Measurements from ENCODE around the gene CDT1.
"Not testable (repeated sequence)": the region's sequence is repeated elsewhere in the genome, so short reads cannot be mapped to it uniquely, and the experiment has no call there.

The CDT1 gene

GRCh38 chr16:88784074-88784855 lies 19.3 kb upstream of the CDT1 start:
- Histone ChIP-seq H3K4me1 (no peaks in the 10 kb centered on the region), H3K79me2 (peaks cover 4% of the 10 kb centered on the region)
- peak; percentile 48 for TF ChIP-seq CTCF (IDR thresholded peaks at IDR 0.05)

GRCh38 chr16:88784856-88785105 lies 18.8 kb upstream of the CDT1 start:
- Histone ChIP-seq H3K27me3 (ENCODE audit: control insufficient read depth, insufficient read depth, low read length) (no peaks in the 10 kb centered on the region), H3K79me2 (no peaks in the 10 kb centered on the region), H3K27ac (no peak overlapping the region), H3K4me2 (ENCODE audit: low read length) (peak overlapping the region; percentile 32), H3K9ac (no peak overlapping the region), H3K4me1 (no peaks in the 10 kb centered on the region), H3K9me3 (ENCODE audit: control insufficient read depth, low read length) (no peaks in the 10 kb centered on the region), H3K4me3 (ENCODE audit: low read depth, low read length) (peak overlapping the region; percentile 34), H2AFZ (peak overlapping the region; percentile 82), H3K36me3 (ENCODE audit: control insufficient read depth, insufficient read depth, low read length) (no peaks in the 10 kb centered on the region)
- TF ChIP-seq CTCF (IDR thresholded peaks at IDR 0.05): no peak

More at GRCh38 chr16:88784074-88784855, 19.3 kb upstream of the CDT1 start:
- Histone ChIP-seq H3K27me3 (ENCODE audit: control insufficient read depth, insufficient read depth, low read length) (no peaks in the 10 kb centered on the region), H2AFZ (peak overlapping the region; percentile 82), H3K9me3 (ENCODE audit: control insufficient read depth, low read length) (no peaks in the 10 kb centered on the region), H3K4me2 (ENCODE audit: low read length) (peak overlapping the region; percentile 32), H3K36me3 (ENCODE audit: control insufficient read depth, insufficient read depth, low read length) (no peaks in the 10 kb centered on the region), H3K27ac (peak overlapping the region; percentile 41), H3K4me3 (ENCODE audit: low read depth, low read length) (peak overlapping the region; percentile 34), H3K9ac (no peak overlapping the region)

- Histone ChIP-seq H3K27ac (peak within 1 kb of the TSS; percentile 41), H3K9ac (no peak within 1 kb of the TSS), H2AFZ (peak within 1 kb of the TSS; percentile 84), H3K4me2 (ENCODE audit: low read length) (peak within 1 kb of the TSS; percentile 79), H3K4me3 (ENCODE audit: low read depth, low read length) (peak within 1 kb of the TSS; percentile 50), H3K4me1 (no peaks in the 10 kb centered on the region), H3K79me2 (no peaks in the 10 kb centered on the region), H3K36me3 (ENCODE audit: control insufficient read depth, insufficient read depth, low read length) (no peaks in the 10 kb centered on the region), H3K9me3 (ENCODE audit: control insufficient read depth, low read length) (no peaks in the 10 kb centered on the region), H3K27me3 (ENCODE audit: control insufficient read depth, insufficient read depth, low read length) (no peaks in the 10 kb centered on the region)
- TF ChIP-seq CTCF (IDR thresholded peaks at IDR 0.05): peak; percentile 90
Observed at GRCh38 chr16:88785106-88785924, 18.3 kb upstream of the CDT1 start, which contains the start of gene PIEZO1. Gene PIEZO1, minus strand, starts transcription at chr16:88785220. Its CDS starts 256 bp downstream, at chr16:88784964.

GRCh38 chr16:88787579-88788314 lies 15.8 kb upstream of the CDT1 start:
- no peak for TF ChIP-seq CTCF (IDR thresholded peaks at IDR 0.05)
- Histone ChIP-seq H3K9me3 (ENCODE audit: control insufficient read depth, low read length) (no peaks in the 10 kb centered on the region), H3K4me2 (ENCODE audit: low read length) (no peak overlapping the region), H3K4me1 (no peaks in the 10 kb centered on the region), H3K36me3 (ENCODE audit: control insufficient read depth, insufficient read depth, low read length) (no peaks in the 10 kb centered on the region), H3K9ac (no peak overlapping the region), H3K79me2 (no peaks in the 10 kb centered on the region), H2AFZ (no peak overlapping the region), H3K4me3 (ENCODE audit: low read depth, low read length) (no peak overlapping the region), H3K27me3 (ENCODE audit: control insufficient read depth, insufficient read depth, low read length) (no peaks in the 10 kb centered on the region), H3K27ac (no peak overlapping the region)

GRCh38 chr16:88788749-88789148 lies 14.8 kb upstream of the CDT1 start:
- H3K4me1 ChIP-seq; H3K4me2 ChIP-seq (ENCODE audit: low read length); H2AFZ ChIP-seq: not testable (repeated sequence)

More at GRCh38 chr16:88788749-88789148, 14.8 kb upstream of the CDT1 start:
- H3K79me2 ChIP-seq; H3K9me3 ChIP-seq (ENCODE audit: control insufficient read depth, low read length); H3K27ac ChIP-seq; H3K27me3 ChIP-seq (ENCODE audit: control insufficient read depth, insufficient read depth, low read length); H3K4me3 ChIP-seq (ENCODE audit: low read depth, low read length); H3K36me3 ChIP-seq (ENCODE audit: control insufficient read depth, insufficient read depth, low read length); H3K9ac ChIP-seq: not testable (repeated sequence)
